GM21723 (cell line): ENCODE measurements around the gene PRDM15.

ENCODE experiments used
- ATAC-seq: cut with Tn5 transposase; IDR thresholded peaks from one replicate; pipeline ENCODE4 v1.9.1; 2021; ENCODE audit warnings: mild to moderate bottlenecking, moderate library complexity; ENCODE audit not compliant: unreplicated experiment

Gene PRDM15

DNA sequence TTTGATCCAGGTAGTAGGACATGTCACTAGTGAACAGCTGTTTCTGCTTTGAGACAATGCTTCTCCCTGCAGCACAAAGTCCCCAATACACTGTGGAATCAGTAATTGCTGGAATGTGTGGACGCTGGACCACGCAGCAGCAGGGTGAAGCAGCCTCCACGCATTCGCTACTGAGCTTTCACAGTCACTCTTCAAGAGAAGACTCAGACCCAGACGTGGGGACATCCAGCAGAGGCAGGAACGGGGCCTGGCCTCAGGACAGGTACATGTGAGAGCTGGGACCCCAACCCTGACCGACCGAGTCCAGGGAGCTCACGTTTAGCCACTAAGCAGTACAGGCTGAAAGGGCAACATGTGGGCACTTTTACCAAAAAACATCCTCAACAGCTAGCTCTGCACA, 34.1 kb upstream of the PRDM15 start:
- no peak for ATAC-seq

DNA sequence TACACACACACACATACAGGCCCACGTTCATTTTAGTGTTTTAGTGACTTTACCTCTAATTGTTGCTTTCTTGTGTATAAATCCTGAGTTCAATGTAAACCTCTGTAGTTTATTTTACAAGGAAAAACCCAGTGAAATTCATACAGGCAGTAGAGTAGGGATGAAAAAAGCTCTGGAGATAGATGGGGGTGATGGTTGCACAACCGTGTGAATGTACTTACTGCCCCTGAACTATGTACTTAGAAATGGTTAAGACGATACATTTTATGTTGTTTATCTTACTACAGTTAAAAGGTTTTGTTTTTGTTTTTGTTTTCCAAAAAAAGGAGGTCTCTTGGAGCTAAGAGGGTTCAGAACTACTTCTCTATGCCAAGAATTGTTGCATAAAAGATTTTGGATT, 29.7 kb upstream of the PRDM15 start:
- no peak for ATAC-seq

DNA sequence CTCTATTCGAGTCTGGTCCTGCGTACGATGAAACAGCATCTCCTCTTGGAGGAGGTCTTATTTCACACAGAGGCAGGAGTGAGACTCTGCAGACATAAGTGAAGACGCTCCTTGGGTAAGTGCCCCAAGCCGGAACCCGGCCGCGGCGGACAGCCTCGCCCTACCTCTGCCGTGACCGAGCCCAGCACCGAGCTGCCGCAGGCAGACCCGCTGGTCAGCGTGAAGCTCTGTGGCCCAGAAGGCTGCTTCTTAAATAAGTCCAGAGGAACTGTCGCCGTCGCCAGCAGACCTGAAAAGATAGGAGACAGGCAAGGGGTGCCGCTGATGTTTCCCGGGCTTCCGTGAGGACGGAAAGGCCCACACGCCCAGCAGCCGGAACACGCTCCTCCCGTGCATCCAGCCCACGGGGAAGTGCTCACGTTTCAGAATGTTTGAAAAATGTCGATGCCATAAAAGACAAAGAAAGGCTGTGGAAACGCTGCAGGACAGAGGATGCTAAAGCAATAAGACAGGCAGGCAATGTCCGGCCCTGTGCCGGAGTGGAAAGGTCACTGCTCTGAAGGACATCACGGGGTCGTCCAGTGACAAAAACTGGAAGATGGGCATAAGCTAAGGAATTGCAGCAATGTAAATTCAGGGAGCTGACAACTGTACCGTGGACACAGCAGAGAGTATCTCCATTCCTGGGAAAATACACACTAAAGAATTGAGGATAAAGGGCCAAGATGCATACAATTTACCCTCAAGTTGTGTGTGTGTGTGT, 28.5 kb upstream of the PRDM15 start:
- no peak for ATAC-seq

DNA sequence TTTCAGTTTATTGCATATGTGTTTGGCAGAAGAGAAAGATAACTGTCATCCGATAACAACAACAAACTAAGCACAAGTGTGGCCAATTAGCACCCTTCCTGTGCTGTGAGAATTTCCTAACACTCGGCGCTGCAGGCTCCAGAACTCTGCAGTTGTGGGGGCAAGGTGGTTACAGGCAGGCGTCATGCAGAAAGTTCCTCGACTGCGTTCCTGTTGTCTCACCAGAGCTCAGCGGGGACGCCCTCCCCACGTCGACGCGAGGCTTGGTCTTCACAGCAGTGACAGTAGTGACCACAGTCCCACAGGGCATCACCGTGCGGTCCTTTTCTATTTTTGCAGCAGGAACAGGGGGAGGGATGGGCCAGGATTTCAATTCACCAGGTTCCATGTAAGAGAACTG, 27.6 kb upstream of the PRDM15 start:
- ATAC-seq, result no peak

DNA sequence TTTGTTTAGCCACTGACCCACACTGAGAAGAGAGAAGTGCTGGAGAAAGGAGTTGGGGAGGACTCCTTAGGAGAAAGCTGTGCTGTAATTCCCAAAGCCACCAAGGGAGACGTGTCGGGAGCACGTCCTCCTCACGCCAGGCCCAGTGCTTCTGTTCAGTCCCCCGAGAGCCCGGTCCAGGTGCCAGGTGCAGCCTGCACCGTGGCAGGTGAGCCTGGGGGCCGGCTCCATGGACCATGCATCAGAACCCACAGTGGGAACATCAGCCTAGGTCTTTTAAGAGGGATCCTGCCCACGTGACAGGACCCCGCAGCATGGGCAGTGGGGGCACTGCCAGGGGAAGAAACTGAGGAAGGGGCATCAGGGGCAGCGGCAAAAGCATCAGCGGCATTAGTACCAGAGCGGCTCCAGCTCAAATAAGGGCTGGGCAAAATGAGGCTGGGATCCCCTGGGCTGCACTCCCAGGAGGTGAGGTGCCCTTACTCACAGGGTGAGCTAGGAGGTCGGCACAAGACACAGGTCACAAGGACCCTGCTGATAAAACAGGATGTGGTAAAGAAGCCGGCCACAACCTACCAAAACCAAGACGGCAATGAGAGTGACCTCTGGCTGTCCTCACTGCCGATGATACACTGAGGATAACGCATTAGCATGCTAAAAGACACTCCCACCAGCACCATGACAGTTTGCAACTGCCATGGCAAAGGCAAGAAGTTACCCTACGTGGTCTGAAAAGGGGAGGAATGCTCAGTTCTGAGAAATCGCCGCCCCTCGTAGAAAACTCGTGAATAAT, 24.6 kb upstream of the PRDM15 start:
- ATAC-seq, result no peak

DNA sequence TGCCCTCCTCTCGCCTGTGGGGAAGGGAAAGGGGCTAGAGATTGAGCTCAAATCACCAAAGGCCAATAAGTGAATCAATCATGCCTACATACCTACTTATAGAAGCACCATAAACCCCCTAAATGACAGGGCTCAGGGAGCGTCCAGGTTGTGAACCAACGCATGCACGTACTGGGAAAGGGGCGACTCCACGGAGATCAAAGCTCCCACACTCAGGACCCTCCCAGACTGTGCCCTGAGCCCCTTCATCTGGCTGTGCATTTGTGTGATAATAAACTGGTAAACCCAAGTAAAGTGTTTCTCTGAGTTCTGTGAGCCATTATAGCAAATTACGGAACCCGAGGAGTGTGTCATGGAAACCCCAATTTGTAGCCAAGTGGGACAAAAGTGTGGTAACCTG, 23.8 kb upstream of the PRDM15 start:
- ATAC-seq, result no peak

DNA sequence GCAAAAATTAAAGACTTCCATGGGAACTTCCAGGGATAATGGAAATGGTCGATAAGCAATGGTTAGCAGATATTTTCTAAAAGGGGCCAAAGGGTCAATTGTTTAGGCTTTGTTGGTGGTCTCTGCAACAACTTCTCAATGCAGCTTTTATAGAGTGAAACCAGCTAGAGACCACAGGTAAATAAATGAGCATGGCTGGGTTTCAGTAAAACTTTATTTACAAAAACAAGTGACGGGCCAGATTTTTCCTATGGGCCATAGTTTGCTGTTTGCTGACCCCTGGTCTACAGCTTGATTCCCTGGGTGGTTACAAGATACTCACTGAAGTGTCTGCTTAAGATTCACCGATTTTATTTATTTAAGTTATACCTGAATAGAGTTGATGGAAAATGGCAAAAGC, 22.6 kb upstream of the PRDM15 start:
- ATAC-seq, result no peak

DNA sequence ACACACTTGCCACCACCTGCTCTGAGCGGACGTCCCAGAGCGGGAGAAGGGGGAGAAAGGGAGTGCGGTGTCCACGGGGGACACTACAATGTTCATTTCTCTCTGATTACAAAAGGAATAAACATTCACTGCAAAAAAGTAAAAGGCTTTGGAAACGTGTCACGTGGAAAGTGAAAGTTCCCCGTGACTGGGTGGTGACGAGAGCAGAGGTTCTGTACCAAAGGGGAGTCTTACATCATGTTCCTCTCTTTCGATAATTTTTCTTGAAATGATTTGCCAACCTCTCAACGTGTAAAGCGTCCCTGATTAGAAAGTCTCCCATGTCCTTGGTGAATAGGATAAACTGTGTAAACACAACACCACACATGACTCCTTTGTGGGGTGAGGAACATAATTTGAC, 22.0 kb upstream of the PRDM15 start:
- ATAC-seq, result no peak

DNA sequence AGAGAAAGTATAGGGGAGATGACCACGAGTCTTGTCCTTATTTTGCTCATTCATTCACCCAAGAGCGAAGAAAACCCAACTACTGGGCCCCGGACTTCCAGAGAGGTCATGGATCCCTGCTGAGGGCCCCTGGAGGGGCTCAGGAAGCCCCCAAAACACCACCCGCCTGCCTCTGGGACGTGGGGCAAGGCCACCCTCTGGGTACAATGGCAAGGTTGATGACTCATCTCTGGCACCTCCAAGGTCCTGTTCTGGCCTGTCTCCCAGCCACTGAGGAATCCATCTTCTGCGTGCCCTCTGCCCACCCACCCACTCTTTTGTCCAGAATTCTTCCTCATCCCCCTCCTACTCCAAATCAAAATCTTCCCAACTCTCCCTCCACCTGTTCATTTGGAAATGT, 21.3 kb upstream of the PRDM15 start:
- ATAC-seq, result no peak

DNA sequence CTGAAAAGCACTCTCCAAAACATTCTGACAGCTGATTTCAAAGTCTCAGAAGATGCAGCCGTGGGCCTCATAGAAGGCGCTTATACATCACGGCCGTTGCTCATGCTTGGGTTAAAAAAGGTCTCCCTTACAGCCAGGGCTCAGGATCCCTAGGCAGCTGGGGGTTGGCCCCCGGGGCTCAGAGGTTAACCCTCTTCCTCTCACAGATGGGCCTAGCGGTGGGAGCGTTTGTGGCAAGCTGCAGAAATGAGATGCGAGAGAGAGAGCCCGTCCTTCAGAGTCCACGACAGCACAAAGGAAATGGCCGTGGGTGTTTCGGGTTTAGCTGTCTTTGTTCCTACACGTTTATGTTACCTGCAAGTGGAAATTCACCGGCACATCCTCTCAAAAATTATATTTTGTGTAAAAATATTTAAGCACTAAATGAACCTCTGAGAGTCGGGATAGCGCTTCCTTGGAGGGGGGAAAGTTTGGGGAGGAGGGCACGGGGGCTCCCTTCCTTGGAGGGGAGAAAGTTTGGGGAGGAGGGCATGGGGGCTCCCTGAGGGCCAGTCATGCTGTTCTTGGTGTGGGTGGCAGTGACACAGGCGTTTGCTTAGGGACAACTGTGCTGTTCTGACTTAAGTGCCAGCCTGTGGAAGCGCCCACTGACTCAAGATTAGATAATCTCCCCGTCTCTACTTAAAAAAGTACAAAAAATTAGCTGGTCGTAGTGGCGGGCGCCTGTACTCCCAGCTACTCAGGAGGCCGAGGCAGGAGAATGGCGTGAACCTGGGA, 20.5 kb upstream of the PRDM15 start:
- ATAC-seq, result no peak

DNA sequence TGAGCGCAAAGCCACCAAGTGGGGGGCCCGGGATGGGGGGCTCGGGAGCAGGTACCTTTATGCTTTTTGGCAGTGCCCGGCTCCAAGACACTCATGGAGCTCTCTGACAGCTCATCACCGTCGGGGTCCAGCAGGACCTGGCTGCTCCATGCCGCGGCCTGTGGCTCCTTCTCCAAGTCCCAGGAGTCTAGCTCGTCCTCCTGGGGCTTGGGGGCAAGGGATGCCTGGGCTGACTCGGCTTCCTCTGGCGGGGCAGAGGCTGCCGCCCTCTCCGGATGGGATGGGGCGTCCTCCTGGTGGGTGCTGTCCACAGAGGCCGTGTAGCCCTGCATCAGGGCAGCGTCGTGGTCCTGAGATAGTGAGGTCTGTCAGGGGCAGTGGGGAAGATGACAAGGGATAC, 19.9 kb upstream of the PRDM15 start:
- ATAC-seq, result no peak

DNA sequence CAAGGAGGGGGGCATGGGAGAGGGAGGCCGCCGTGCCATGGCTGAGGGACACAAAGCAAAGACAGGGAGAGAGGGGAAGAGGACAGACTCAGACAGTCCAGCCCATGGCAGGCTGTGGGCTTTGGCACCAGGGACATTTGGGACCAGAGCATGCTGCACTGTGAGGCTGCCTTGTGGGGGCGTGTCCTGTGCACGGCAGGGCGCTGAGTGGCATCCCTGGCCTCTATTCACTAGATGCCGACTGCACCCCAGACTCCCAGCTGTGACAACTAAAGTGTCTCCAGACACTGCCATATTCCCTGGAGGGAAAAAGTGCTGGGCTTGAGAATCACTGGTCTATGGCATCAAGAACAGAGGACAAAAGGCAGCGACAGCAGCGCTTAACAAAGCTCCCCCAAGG, 18.6 kb upstream of the PRDM15 start:
- ATAC-seq, result no peak

DNA sequence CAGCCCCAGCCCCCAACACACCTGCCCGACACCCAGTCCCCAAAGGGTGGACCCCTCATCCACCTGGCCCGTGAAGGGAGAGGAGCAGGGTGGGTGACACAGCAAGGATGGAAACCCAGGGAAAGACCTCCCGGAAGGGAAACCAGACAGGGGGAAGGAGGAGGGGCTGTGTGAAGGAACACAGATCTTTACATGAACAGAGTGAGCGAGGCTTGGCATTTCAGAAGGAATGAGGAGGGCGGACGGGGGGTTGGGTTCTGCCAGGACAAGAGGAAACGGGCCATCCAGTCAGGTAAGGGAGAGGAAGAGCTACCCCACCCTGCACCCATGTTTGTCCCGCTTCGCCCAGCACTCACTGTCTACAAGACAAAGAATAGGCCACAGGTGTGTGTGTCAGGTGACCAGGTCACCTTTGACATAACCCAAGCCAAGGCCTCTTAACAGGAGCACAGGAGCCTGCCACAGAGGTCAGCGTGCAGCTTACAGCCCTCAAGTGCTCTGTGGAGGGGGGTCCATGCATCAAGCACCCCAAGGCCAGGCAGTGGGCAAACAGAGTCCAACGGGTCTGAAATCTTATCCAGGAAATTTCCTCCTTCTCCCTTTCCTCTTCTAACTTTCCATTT, 18.0 kb upstream of the PRDM15 start:
- no peak for ATAC-seq

DNA sequence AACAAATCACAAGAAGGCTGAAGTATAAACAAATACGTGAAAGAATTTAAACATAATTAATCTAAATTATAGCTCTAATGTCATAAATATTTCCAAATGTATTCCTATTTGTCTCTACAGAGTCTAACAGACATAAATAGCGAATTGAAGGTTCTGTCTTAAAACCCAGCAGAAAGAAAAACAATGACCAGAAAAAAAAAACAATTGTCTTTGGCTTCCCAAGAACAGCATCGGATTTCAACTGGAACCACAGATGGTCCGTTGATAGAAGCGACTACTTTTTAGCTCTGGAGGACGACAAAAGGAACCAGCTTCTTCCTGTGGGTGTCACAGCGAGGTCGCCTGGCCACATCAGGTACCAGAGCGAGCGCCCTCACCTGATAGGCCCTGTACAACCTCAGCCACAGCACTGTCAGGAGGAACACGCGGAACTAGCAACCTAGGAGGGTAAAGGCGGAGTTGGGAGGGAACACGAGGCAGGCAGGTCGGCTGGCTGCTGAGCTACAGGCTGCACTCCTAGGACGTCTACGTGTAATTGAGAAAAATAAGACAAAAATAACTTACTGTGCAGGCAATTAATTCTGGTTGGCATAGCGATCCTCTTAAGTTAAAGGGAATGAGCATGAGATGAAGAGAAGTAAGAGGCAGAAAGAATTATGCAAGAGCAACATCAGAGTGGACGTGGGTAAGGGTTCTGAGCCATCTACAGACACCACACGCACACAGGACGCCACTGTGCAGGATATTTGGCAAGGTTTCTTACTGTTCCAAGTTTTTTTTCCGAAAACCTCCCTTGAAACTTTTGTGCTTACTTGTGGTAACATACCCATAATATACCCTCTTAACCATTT, 16.7 kb upstream of the PRDM15 start:
- no peak for ATAC-seq

DNA sequence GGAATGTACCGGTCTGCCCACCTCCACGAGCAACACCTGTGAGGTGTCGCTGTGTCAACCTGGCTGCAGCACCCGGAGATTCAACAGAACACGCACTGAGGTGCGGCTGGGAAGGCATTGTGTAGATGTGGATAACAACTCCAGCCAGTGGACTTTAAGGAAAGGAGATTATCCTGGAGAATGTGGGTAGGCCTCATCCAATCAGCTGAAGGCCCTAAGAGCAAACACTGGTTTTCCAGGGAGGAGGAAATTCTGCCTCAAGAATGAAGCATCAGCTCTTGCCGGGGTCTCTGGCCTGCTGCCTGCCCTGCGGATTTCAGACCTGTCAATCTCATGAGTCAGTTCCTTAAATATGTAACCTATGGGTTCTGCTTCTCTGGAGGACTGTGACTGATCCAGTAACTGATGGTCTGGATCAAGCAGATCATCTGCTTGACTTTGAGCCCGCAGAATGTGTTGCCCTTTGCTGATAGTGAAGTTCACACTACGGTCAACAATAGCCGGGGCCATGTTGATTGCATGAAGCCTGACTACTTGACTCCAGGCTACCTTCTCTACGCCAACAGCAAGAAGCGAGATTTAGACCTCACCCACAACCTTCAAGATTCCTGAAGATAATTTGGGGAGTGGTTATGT, 15.9 kb upstream of the PRDM15 start:
- no peak for ATAC-seq

DNA sequence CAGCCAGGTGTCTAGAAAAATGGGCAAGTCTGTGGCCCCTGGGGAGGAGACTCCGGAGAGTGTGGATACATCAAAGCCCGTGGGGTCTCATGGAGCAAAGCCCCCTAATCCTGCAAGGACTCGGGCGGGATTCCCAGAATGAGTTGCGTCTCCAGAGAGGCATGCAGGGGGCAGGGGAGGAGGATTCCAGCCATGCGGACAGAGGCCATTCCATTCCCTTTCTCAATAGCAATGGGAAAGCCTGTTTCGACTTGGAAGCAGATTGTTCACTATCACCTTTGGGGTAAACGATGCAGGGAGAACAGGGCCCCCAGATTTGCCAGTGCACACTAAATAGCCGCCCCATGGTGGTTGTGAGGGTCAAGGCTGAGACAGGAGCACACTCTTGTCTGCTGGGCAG, 15.4 kb upstream of the PRDM15 start:
- no peak for ATAC-seq

DNA sequence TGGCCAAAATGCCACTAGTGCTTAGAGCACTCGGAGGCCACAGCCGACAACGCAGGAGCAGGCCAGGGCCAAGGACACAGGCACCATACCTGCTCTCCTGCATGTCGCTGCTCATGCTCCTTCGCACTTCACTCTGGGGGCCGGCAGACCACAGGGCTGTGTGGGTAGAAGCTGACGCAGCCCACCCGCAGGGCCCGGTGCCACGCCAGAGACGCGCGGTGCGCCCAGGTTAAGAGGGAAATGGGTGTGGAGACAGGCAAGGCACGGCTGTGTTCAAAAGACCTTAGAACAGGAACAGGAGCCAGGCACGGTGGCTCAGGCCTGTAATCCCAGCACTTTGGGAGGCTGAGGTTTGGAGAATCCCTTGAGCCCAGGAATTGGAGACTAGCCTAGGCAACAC, 13.6 kb upstream of the PRDM15 start:
- no peak for ATAC-seq

DNA sequence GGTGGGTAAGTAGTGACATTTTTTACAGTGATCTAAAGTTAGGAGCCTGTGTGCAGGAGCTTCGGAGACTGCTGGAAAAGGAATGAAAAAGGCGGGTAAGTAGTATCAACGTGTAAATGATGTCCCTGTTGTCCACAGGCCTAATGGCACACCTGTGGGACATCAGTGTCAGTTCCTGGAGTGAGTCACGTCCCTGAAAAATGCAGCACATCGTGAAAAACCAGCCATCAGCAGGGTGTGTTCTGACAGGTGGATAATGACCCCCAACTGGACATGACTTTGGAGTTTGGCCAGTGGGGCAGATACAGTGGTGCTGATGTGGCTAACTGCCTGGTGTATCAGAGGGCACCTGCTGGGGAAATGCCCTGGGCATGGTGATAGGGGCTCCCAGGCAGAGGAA, 12.0 kb upstream of the PRDM15 start:
- no peak for ATAC-seq

DNA sequence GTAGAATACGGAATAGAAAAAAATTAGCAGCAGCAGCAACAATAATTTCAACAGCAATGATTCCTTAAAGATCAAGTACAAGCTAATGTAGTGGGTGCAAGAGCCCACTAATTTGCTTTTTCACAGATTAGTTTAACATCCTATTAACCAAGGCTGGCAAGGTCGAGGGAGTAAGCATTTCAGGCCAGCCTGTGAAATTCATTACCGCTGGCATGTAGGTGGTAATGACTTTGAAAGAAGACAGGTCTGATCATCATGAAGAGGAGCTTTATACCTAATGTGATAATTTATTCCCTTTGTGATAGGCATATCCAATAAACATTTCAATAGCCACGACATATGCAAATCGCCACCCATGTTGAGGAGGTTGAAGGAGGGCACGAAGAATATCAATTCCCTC, 11.2 kb upstream of the PRDM15 start:
- no peak for ATAC-seq
